Neuronal stem cell (in vitro differentiated cells): ENCODE data around the gene ADCY10.
A peak's percentile ranks its signal among the peaks of the same experiment; 100 is the strongest.

Source experiments
- DNase-seq: peaks from one replicate; pipeline ENCODE4 v3.0.0-alpha.2; 2013; ENCODE audit warnings: low spot score
- H2AFZ ChIP-seq: one replicate; pipeline ENCODE4 v1.6.1; 2013; ENCODE audit warnings: mild to moderate bottlenecking, low read length, inconsistent platforms
- H2AK5ac ChIP-seq: 2 replicates; pipeline ENCODE4 v1.6.1; 2013; ENCODE audit warnings: low read depth, mild to moderate bottlenecking, inconsistent platforms, low read length, moderate library complexity, mixed read lengths
- H2BK120ac ChIP-seq: 2 replicates; pipeline ENCODE4 v1.6.1; 2013; ENCODE audit warnings: low read depth, mild to moderate bottlenecking, inconsistent platforms, low read length, moderate library complexity, mixed read lengths
- H2BK12ac ChIP-seq: one replicate; pipeline ENCODE4 v1.6.1; 2013; ENCODE audit warnings: low read length, inconsistent platforms
- H2BK15ac ChIP-seq: 2 replicates; pipeline ENCODE4 v1.6.1; 2013; ENCODE audit warnings: mild to moderate bottlenecking, low read length, inconsistent platforms, mixed read lengths
- H2BK5ac ChIP-seq: one replicate; pipeline ENCODE4 v1.6.1; 2013; ENCODE audit warnings: inconsistent platforms, mild to moderate bottlenecking, low read length, moderate library complexity
- H3K14ac ChIP-seq: one replicate; pipeline ENCODE4 v1.6.1; 2013; ENCODE audit warnings: low read length, inconsistent platforms
- H3K18ac ChIP-seq: 2 replicates; pipeline ENCODE4 v1.6.1; 2013; ENCODE audit warnings: low read length, inconsistent platforms
- H3K23ac ChIP-seq: 2 replicates; pipeline ENCODE4 v1.6.1; 2013; ENCODE audit warnings: low read depth, mild to moderate bottlenecking, mixed read lengths, low read length, inconsistent platforms; ENCODE audit not compliant: poor library complexity
- H3K27ac ChIP-seq: replicated peaks from 3 replicates; pipeline ENCODE4 v1.5.1; 2013; ENCODE audit warnings: low read length, inconsistent platforms
- H3K27me3 ChIP-seq, 3 experiments: 2 replicates each; pipeline ENCODE4 v1.6.1; 2013; ENCODE audit warnings: low read length in 3 of 3, mild to moderate bottlenecking in 2 of 3, inconsistent platforms in 1 of 3, low read depth in 1 of 3, mixed read lengths in 1 of 3, moderate library complexity in 1 of 3; ENCODE audit not compliant: control insufficient read depth in 3 of 3, insufficient read depth in 3 of 3
- H3K36me3 ChIP-seq, 2 donors: replicated peaks in 1 of 2; 2 replicates each; pipeline ENCODE4 v1.6.1; 2013; ENCODE audit warnings: low read length in 2 of 2; ENCODE audit not compliant: control insufficient read depth in 2 of 2, insufficient read depth in 2 of 2
- H3K4ac ChIP-seq: 2 replicates; pipeline ENCODE4 v1.6.1; 2013; ENCODE audit warnings: inconsistent platforms, mild to moderate bottlenecking, low read length, moderate library complexity
- H3K4me1 ChIP-seq, 2 donors: 1 replicate in 1 of 2; 2 replicates in 1 of 2; pipeline ENCODE4 v1.6.1; 2013; ENCODE audit warnings: low read length in 2 of 2, low read depth in 1 of 2; ENCODE audit not compliant: control insufficient read depth in 2 of 2, insufficient read depth in 1 of 2
- H3K4me2 ChIP-seq: one replicate; pipeline ENCODE4 v1.6.1; 2013; ENCODE audit warnings: mild to moderate bottlenecking, low read length, inconsistent platforms; ENCODE audit not compliant: insufficient read depth, poor library complexity, severe bottlenecking
- H3K4me3 ChIP-seq, 2 donors: 2 replicates each; pipeline ENCODE4 v1.5.1; 2013; ENCODE audit warnings: low read length in 2 of 2, mild to moderate bottlenecking in 2 of 2, inconsistent platforms in 1 of 2, moderate library complexity in 1 of 2
- H3K79me1 ChIP-seq: one replicate; pipeline ENCODE4 v1.6.1; 2013; ENCODE audit warnings: low read depth, mild to moderate bottlenecking, inconsistent platforms, low read length, moderate library complexity
- H3K9ac ChIP-seq: one replicate; pipeline ENCODE4 v1.6.1; 2013; ENCODE audit warnings: mild to moderate bottlenecking, low read depth, low read length, inconsistent platforms; ENCODE audit not compliant: poor library complexity
- H3K9me3 ChIP-seq, 2 donors: replicated peaks in 1 of 2; 2 replicates each; pipeline versions ENCODE3 to v1.6.1; 2013; ENCODE audit warnings: low read length in 2 of 2, mild to moderate bottlenecking in 2 of 2, inconsistent platforms in 1 of 2, low read depth in 1 of 2, mixed read lengths in 1 of 2, moderate library complexity in 1 of 2; ENCODE audit not compliant: control insufficient read depth in 2 of 2, insufficient read depth in 1 of 2
- H4K8ac ChIP-seq: one replicate; pipeline ENCODE4 v1.6.1; 2013; ENCODE audit warnings: low read depth, mild to moderate bottlenecking, inconsistent platforms, low read length, moderate library complexity
- H4K91ac ChIP-seq: one replicate; pipeline ENCODE4 v1.6.1; 2013; ENCODE audit warnings: low read length, low read depth, mild to moderate bottlenecking, inconsistent platforms; ENCODE audit not compliant: poor library complexity
- WGBS, 2 donors: extraction: QIAGEN DNeasy Blood & Tissue Kit; methylation state at CpG; one replicate each; pipeline ENCODE4 v1.1.7; 2013; ENCODE audit warnings: missing lambda C conversion rate in 2 of 2, mixed read lengths in 1 of 2; ENCODE audit not compliant: insufficient read length in 2 of 2, insufficient replicate concordance in 1 of 2; ENCODE audit errors: extremely low coverage in 2 of 2; 5-methylcytosine and 5-hydroxymethylcytosine counted together

ADCY10 gene

DNA sequence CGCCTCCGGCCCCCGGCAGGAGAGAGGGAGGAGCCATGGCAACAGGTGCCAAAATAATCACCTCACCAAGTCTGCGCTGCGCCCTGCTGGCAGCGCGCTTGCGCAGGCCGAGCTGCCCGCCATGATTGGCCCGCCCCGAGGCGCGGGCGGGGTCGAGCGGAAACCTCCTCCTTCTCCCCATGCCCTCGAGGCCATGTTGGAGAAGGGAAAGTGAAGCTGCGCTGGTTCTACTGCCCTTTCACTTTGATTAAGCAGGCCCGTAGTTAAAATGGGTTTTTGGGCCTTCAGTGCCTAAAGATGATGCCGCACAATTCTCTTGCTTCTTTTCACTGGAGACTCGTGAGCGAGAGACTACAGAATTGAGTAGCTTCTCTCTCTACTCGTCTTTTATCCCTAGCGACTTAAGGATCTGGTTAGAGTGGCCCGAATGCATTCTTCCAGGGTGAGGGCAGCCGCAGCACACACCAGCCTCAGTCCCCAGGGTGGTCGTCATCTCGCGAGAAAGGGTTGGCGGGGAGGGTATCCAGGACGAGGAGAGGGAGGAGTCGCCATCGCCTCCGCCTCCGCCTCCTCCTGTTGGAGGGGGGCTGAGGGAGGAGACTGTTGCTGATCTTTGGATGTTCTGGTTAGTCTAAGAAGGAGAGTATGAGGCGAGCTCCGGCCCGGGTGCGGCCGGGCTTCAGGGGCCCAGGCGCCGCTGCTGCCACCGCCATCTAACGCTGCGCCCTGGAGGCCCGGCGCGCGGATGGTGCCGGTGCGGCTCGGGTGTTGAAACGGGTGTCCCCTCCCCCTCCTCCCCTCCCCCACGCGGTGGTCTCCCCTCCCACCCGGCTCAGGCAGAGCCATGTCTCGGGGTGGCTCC, 22.4 kb upstream of the ADCY10 start, which contains the start of gene DCAF6:
Gene DCAF6 (plus strand): TSS at position 616 of the 862 bp plus-strand sequence. CDS start 229 bp downstream, at position 845.
- peak within 1 kb of the TSS; percentile 79 to 99 for H3K4me3 ChIP-seq
- H3K4me1 ChIP-seq: peaks cover 0 to 8% of the 10 kb centered on the region in 2 donors
- WGBS, 2 donors: no CpG with 5 or more reads among the region's 58 CpGs
- H3K27me3 ChIP-seq: no peaks in the 10 kb centered on the region
- peak within 1 kb of the TSS; percentile 98 for H3K18ac ChIP-seq
- peak within 1 kb of the TSS; percentile 97 for H3K14ac ChIP-seq
- H3K23ac ChIP-seq: peak within 1 kb of the TSS; percentile 92
- H2BK120ac ChIP-seq: no peak within 1 kb of the TSS
- H3K4me2 ChIP-seq: peak within 1 kb of the TSS; percentile 72
- peak within 1 kb of the TSS; percentile 76 for H2BK15ac ChIP-seq
- H2BK5ac ChIP-seq: peak within 1 kb of the TSS; percentile 100
- H4K91ac ChIP-seq: no peak within 1 kb of the TSS
- peak within 1 kb of the TSS; percentile 71 for H3K4ac ChIP-seq
- H3K27ac ChIP-seq: peak within 1 kb of the TSS; percentile 95
- peak; percentile 98 for DNase-seq
- no peaks in the 10 kb centered on the region for H3K36me3 ChIP-seq
- H2BK12ac ChIP-seq: no peak within 1 kb of the TSS
- H3K9me3 ChIP-seq: no peaks in the 10 kb centered on the region
- H3K9ac ChIP-seq: peak within 1 kb of the TSS; percentile 91
- no peak within 1 kb of the TSS for H4K8ac ChIP-seq
- H3K79me1 ChIP-seq: peaks cover 2% of the 10 kb centered on the region
- peak within 1 kb of the TSS; percentile 8 for H2AK5ac ChIP-seq
- H2AFZ ChIP-seq: peak within 1 kb of the TSS; percentile 94

DNA sequence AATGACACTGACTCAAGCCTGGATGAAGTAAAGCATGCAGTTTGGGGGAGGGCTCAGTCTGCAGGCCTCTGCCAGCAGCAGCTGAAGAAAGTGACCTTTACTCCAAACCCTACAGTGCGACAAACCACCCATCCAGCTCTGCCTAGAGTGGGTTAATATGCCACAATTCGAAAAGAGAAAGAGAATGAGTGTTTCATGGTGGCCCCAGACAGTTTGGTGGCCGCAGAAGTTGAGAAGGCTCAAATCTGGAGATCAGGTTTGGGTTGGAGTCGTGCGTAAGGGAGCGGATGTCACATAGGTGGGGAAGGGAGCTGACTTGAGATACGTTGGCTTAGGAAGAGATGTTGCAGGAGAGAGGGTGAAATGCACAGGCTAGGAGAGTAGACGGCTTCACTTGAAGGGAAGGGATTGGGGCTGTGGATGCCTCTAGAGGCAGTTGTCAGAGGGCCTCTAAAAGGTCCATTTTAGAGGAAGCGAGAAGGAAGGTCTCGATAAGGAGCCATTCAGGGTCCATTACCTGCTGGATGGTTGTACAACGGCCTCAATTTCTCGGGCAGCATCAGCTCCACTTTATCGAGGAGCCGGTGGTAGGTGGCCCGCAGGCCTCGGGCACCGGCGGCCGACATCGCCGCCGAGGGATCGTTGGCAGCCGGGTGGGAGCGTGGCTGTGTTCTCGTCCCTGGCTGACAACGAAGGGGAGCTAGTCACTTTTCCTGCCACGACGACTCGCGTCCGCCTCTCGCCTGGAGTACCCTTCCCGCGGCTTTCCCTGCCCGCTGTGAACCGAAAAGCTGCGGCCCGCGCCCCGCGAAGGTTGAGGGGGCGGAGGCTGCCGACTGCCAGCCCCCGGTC, 21.5 kb upstream of the ADCY10 start:
- Histone ChIP-seq H4K91ac (no peak overlapping the region), H2BK120ac (no peak overlapping the region), H3K27ac (peak overlapping the region; percentile 58), H3K9ac (peak overlapping the region; percentile 91), H3K18ac (peak overlapping the region; percentile 89), H2AK5ac (no peak overlapping the region), H3K4me3 (peak overlapping the region; percentile 79 to 89), H2BK5ac (peak overlapping the region; percentile 43), H3K23ac (peak overlapping the region; percentile 92), H2AFZ (peak overlapping the region; percentile 94), H3K14ac (peak overlapping the region; percentile 42), H2BK12ac (no peak overlapping the region), H3K79me1 (peaks cover 2% of the 10 kb centered on the region), H2BK15ac (no peak overlapping the region), H3K27me3 (no peaks in the 10 kb centered on the region), H4K8ac (no peak overlapping the region), H3K4me1 (peaks cover 0 to 8% of the 10 kb centered on the region in 2 donors), H3K4me2 (peak overlapping the region; percentile 72), H3K4ac (no peak overlapping the region), H3K36me3 (no peaks in the 10 kb centered on the region), H3K9me3 (no peaks in the 10 kb centered on the region)
- WGBS, 2 donors: no CpG with 5 or more reads among the region's 45 CpGs
- no peak for DNase-seq

DNA sequence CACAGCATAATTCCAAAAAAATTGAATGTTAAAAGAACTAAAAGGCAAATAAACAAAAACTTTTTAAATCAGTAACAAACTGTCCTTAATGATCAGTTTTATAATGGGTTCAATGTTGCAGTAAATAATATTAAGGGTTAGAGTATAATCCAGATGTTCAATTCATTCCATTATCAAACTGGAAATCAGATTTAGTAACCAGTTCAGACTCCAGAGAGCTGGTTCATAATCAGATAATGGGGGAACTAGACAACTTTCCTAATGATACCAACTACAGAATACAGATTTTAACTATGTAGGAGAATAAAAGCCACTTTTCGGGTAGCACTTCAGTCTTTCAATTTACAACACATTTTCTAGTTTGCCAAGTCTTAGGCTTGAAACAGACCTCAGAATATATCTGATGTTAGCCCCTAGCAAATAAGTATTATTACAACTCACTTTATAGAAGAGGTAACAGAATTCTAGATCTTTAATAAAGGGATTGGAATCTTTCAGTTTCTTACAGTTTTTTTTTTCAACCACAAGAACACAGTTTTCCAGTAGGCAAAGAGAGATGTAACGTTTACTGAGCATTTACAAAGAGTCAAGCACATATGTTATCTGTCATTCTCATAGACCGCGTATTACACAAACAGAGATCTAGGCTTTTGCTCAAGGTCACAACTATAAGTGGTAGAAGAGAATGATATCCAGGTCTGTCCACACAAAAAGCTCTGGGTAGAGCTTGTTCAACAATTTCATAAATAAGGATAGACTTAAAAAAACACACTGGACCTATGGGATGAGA, 20.7 kb upstream of the ADCY10 start:
- Histone ChIP-seq H3K9ac (no peak overlapping the region), H2BK12ac (no peak overlapping the region), H2BK15ac (no peak overlapping the region), H4K91ac (no peak overlapping the region), H3K36me3 (no peaks in the 10 kb centered on the region), H3K9me3 (no peaks in the 10 kb centered on the region), H4K8ac (no peak overlapping the region), H3K18ac (no peak overlapping the region), H3K14ac (no peak overlapping the region), H3K4me1 (peaks cover 0 to 8% of the 10 kb centered on the region in 2 donors), H3K79me1 (no peaks in the 10 kb centered on the region), H3K27me3 (no peaks in the 10 kb centered on the region), H3K4me2 (peak overlapping the region; percentile 72), H3K4me3 (peak overlapping the region in 1 of 2 donors; percentile 79), H2BK5ac (no peak overlapping the region), H2AK5ac (no peak overlapping the region), H2BK120ac (no peak overlapping the region), H2AFZ (peak overlapping the region; percentile 94), H3K23ac (no peak overlapping the region), H3K27ac (no peak overlapping the region), H3K4ac (no peak overlapping the region)
- no CpG with 5 or more reads among the region's 4 CpGs for WGBS, 2 donors
- peak; percentile 4 for DNase-seq
